ENCODE data around the gene GABBR2. TPM values are rescaled to one million over a fixed set of nuclear protein-coding genes. Genes with fewer than 3 reads are reported as not detected.

The GABBR2 gene
- total and polyA plus RNA-seq, 12 donors, result under 0.01 to 1.3 (median 0.45) TPM

GRCh38 chr9:98565152-98566135, 143.3 kb downstream of the GABBR2 start:
- H3K27me3 ChIP-seq, result peaks cover 0 to 6% (median 0%) of the 10 kb centered on the region in 7 donors
- 95 to 96% methylated on average over 15 of the region's 15 CpGs for WGBS, 2 donors
- ATAC-seq, result no peak
- H3K27ac ChIP-seq, result no peak overlapping the region
- no peaks in the 10 kb centered on the region for H3K9me3 ChIP-seq
- intact Hi-C loops (cut with DNase I), result loop anchor here in 1 of 10 donors (10.0 kb wide), 1 partner anchor 251 kb away; no protein-coding TSS in a partner anchor
- TF ChIP-seq CTCF (IDR thresholded peaks at IDR 0.05), result no peak
- no peaks in the 10 kb centered on the region for H3K4me1 ChIP-seq
- no peaks in the 10 kb centered on the region for H3K36me3 ChIP-seq
- no peak overlapping the region for H3K4me3 ChIP-seq
- DNase-seq, result no peak

- no peak for ATAC-seq
- Histone ChIP-seq H3K27me3 (peaks cover 0 to 4% (median 0%) of the 10 kb centered on the region in 7 donors), H3K36me3 (no peaks in the 10 kb centered on the region), H3K27ac (no peak overlapping the region), H3K4me3 (no peak overlapping the region), H3K4me1 (peaks cover 0 to under 1% (median 0%) of the 10 kb centered on the region in 9 donors), H3K9me3 (no peaks in the 10 kb centered on the region)
- TF ChIP-seq CTCF (IDR thresholded peaks at IDR 0.05), result no peak
- DNase-seq, result no peak
- 83 to 87% methylated on average over 4 of the region's 4 CpGs for WGBS, 2 donors
- intact Hi-C loops (cut with DNase I), result loop anchor here in 1 of 10 donors (10.0 kb wide), 1 partner anchor 250 kb away; no protein-coding TSS in a partner anchor
Measured at GRCh38 chr9:98564714-98565113, 144.0 kb downstream of the GABBR2 start.

GRCh38 chr9:98563988-98564387, 144.7 kb downstream of the GABBR2 start:
- no peaks in the 10 kb centered on the region for H3K36me3 ChIP-seq
- intact Hi-C loops (cut with DNase I), result loop anchor here in 1 of 10 donors (10.0 kb wide), 1 partner anchor 249 kb away; no protein-coding TSS in a partner anchor
- H3K4me3 ChIP-seq, result no peak overlapping the region
- H3K9me3 ChIP-seq, result no peaks in the 10 kb centered on the region
- no peak overlapping the region for H3K27ac ChIP-seq
- no peak for TF ChIP-seq CTCF (IDR thresholded peaks at IDR 0.05)
- H3K27me3 ChIP-seq, result peaks cover 0 to 4% (median 0%) of the 10 kb centered on the region in 7 donors
- H3K4me1 ChIP-seq, result peaks cover 0 to 4% (median 0%) of the 10 kb centered on the region in 9 donors
- WGBS, 2 donors, result 84 to 87% methylated on average over 6 of the region's 6 CpGs
- ATAC-seq (no peak), DNase-seq (no peak)

- intact Hi-C loops (cut with DNase I), result loop anchor here in 1 of 10 donors (10.0 kb wide), 1 partner anchor 249 kb away; no protein-coding TSS in a partner anchor
- Histone ChIP-seq H3K36me3 (no peaks in the 10 kb centered on the region), H3K27ac (no peak overlapping the region), H3K27me3 (peaks cover 0 to 3% (median 0%) of the 10 kb centered on the region in 7 donors), H3K4me3 (no peak overlapping the region), H3K4me1 (peaks cover 0 to 4% (median 0%) of the 10 kb centered on the region in 9 donors), H3K9me3 (no peaks in the 10 kb centered on the region)
- DNase-seq (no peak), ATAC-seq (no peak)
- no peak for TF ChIP-seq CTCF (IDR thresholded peaks at IDR 0.05)
- 74 to 84% methylated on average over 14 of the region's 14 CpGs for WGBS, 2 donors
Measured at GRCh38 chr9:98563212-98563907, 145.4 kb downstream of the GABBR2 start.
